Measurements from ENCODE around the gene RABEP1.

DNA sequence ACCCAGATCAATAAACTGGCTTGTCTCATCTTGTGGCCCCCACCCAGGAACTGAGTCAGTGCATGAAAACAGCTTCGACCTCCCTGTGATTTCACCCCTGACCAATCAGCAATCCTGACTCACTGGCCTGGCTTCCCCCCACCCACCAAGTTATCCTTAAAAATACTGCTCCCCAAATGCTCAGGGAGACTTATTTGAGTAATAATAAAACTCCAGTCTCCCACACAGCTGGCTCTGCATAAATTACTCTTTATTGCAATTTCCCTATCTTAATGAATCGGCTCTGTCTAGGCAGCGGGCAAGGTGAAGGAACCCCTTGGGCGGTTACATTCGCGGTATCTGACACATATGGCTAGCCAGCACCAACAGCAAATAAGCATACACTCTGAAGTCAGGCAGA, 9.8 kb upstream of the RABEP1 start:
- TF ChIP-seq GATA3 (IDR thresholded peaks at IDR 0.05; ENCODE audit: low read depth, low read length) (no peak), GATA2 (IDR thresholded peaks at IDR 0.05; ENCODE audit: low read depth, low read length) (no peak; the same call in 1 of the 2 replicates)
